ENCODE data around the gene MTHFD2.
"Not testable (repeated sequence)": the region's sequence is repeated elsewhere in the genome, so short reads cannot be mapped to it uniquely, and the experiment has no call there.

MTHFD2 gene

DNA sequence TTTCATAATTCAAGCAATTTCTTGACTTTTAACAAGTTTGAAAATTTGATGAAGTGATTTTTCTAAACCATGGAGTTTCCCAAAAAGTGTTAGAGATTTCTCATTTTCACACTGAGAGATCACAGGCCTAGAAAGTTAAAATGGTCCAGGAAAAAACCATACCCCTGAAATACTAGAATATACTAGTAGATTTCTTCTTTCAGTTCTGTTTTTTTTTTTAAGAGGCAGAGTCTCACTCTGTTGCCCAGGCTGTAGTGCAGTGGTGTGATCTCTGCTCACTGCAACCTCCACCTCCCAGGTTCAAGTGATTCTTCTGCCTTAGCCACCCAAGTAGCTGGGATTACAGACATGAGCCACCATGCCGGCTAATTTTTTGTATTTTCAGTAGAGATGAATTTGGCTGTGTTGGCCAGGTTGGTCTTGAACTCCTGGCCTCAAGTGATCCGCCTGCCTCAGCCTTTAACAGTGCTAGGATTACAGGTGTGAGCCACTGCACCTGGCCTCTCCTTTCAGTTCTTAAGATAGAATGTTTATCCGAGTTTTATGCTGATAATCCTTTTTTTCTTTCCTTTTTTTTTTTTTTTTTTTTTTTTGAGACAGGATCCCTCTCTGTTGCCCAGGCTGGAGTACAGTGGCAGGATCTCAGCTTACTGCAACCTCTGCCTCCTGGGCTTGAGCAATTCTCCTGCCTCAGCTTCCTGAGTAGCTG is 14.4 kb downstream of the MTHFD2 start:
- no peaks in the 10 kb centered on the region for H3K4me1 ChIP-seq (ENCODE audit: control insufficient read depth, insufficient read depth, low read length)
- H3K4me3 ChIP-seq (ENCODE audit: insufficient read depth, low read depth, low read length): no peak overlapping the region
- peaks cover 27% of the 10 kb centered on the region for H3K36me3 ChIP-seq (ENCODE audit: control insufficient read depth, insufficient read depth, low read length)
- no peaks in the 10 kb centered on the region for H3K9me3 ChIP-seq (ENCODE audit: control insufficient read depth, low read length)
- no peak overlapping the region for H3K27ac ChIP-seq (ENCODE audit: insufficient read depth, low read depth, low read length, poor library complexity, severe bottlenecking)
- 90 to 92% methylated on average over 3 of the region's 3 CpGs for WGBS, 2 experiments
- H3K27me3 ChIP-seq (ENCODE audit: control insufficient read depth, insufficient read depth, low read length, poor library complexity, severe bottlenecking): no peaks in the 10 kb centered on the region

- not testable (repeated sequence) for H3K9me3 ChIP-seq (ENCODE audit: control insufficient read depth, low read length); H3K27me3 ChIP-seq (ENCODE audit: control insufficient read depth, insufficient read depth, low read length, poor library complexity, severe bottlenecking); H3K4me1 ChIP-seq (ENCODE audit: control insufficient read depth, insufficient read depth, low read length); H3K4me3 ChIP-seq (ENCODE audit: insufficient read depth, low read depth, low read length); H3K27ac ChIP-seq (ENCODE audit: insufficient read depth, low read depth, low read length, poor library complexity, severe bottlenecking)
- H3K36me3 ChIP-seq (ENCODE audit: control insufficient read depth, insufficient read depth, low read length): peaks cover 17% of the 10 kb centered on the region
- WGBS, 2 experiments: 94 to 96% methylated on average over 6 of the region's 6 CpGs
These were observed 17.4 kb downstream of the MTHFD2 start for GRCh38 chr2:74215771-74216170.

DNA sequence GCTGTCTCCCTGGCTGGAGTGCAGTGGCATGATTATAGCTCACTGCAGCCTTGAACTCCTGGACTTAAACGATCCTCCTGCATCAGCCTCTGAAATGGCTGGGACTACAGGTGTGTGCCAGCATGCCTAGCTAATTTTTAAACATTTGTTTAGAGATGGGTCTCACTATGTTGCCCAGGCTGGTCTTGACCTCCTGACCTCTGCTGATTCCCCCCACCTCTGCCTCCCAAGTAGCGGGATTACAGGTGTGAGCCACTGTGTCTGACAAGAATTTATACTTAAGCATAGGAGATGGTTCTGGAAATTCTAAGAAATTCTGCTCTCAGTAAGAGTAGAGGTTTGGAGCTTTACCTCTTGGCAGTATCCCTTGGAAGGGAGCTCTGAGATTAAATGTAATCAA is 18.2 kb downstream of the MTHFD2 start:
- H3K36me3 ChIP-seq (ENCODE audit: control insufficient read depth, insufficient read depth, low read length): peaks cover 17% of the 10 kb centered on the region
- no peaks in the 10 kb centered on the region for H3K27me3 ChIP-seq (ENCODE audit: control insufficient read depth, insufficient read depth, low read length, poor library complexity, severe bottlenecking)

GRCh38 chr2:74219846-74220486 is 21.6 kb downstream of the MTHFD2 start:
- Histone ChIP-seq H3K27ac (ENCODE audit: insufficient read depth, low read depth, low read length, poor library complexity, severe bottlenecking) (no peak overlapping the region), H3K4me3 (ENCODE audit: insufficient read depth, low read depth, low read length) (no peak overlapping the region), H3K4me1 (ENCODE audit: control insufficient read depth, insufficient read depth, low read length) (no peaks in the 10 kb centered on the region), H3K27me3 (ENCODE audit: control insufficient read depth, insufficient read depth, low read length, poor library complexity, severe bottlenecking) (no peaks in the 10 kb centered on the region), H3K9me3 (ENCODE audit: control insufficient read depth, low read length) (no peaks in the 10 kb centered on the region), H3K36me3 (ENCODE audit: control insufficient read depth, insufficient read depth, low read length) (no peaks in the 10 kb centered on the region)
- 94 to 98% methylated on average over 5 of the region's 5 CpGs for WGBS, 2 experiments

More for the DNA sequence above, 18.2 kb downstream of the MTHFD2 start:
- Histone ChIP-seq H3K9me3 (ENCODE audit: control insufficient read depth, low read length) (no peaks in the 10 kb centered on the region), H3K4me3 (ENCODE audit: insufficient read depth, low read depth, low read length) (no peak overlapping the region), H3K4me1 (ENCODE audit: control insufficient read depth, insufficient read depth, low read length) (no peaks in the 10 kb centered on the region), H3K27ac (ENCODE audit: insufficient read depth, low read depth, low read length, poor library complexity, severe bottlenecking) (no peak overlapping the region)
- WGBS, 2 experiments: 91 to 92% methylated on average over 2 of the region's 2 CpGs

DNA sequence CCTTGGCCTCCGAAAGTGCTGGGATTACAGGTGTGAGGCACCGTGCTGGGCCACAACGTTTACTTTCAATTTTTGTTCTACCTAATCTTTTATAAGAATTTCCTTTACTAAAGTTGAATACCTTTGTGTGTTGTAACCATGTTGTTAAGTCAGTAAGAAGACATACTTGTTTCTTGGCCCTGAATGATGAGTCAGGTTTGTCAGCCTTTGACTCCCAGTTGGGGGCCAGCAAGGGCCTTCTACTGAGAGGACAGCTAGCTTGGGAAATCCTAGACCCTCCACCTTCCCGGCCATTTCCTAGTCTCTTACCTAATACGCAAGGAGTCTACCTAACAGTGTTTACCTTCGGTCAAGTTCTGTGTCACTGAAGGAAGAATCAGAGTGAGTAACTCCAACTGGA is 22.7 kb downstream of the MTHFD2 start:
- Histone ChIP-seq H3K27me3 (ENCODE audit: control insufficient read depth, insufficient read depth, low read length, poor library complexity, severe bottlenecking) (no peaks in the 10 kb centered on the region), H3K27ac (ENCODE audit: insufficient read depth, low read depth, low read length, poor library complexity, severe bottlenecking) (no peak overlapping the region), H3K4me1 (ENCODE audit: control insufficient read depth, insufficient read depth, low read length) (no peaks in the 10 kb centered on the region), H3K9me3 (ENCODE audit: control insufficient read depth, low read length) (no peaks in the 10 kb centered on the region), H3K4me3 (ENCODE audit: insufficient read depth, low read depth, low read length) (no peak overlapping the region), H3K36me3 (ENCODE audit: control insufficient read depth, insufficient read depth, low read length) (no peaks in the 10 kb centered on the region)
- 94 to 99% methylated on average over 6 of the region's 6 CpGs for WGBS, 2 experiments

DNA sequence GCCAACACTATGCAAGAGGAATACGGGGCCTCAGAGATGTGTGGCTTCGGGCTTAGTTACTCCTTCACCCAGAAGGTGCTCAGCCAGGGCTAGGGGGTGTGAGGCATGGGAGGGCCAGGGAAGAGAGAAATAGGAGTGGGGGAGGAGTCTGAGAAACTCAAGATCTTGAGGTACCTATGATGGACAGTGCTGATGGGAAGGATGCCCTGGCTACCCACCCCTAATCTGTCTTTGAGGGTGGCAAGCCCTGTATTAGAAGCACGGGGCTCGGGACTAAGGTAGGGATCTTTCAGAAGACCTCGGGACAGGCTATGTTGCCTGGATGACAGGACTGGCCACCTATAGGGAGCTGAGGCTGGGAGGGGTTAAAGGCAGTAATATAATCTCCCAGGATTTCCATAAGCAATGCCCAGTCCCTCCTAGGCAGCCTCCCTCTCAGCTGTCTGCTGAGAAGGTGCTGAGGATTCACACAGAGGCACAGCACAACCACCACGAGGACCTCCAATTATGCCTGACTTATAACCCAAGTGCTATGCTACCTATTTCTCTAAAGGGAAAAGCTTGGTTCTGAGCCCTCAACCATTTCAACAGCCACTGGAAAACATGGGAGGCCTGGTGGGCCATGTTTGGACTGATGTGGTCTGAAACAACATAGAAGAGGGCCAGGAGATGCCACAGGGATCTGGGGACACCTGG is 23.3 kb downstream of the MTHFD2 start:
- Histone ChIP-seq H3K4me1 (ENCODE audit: control insufficient read depth, insufficient read depth, low read length) (no peaks in the 10 kb centered on the region), H3K27ac (ENCODE audit: insufficient read depth, low read depth, low read length, poor library complexity, severe bottlenecking) (no peak overlapping the region), H3K27me3 (ENCODE audit: control insufficient read depth, insufficient read depth, low read length, poor library complexity, severe bottlenecking) (no peaks in the 10 kb centered on the region)

DNA sequence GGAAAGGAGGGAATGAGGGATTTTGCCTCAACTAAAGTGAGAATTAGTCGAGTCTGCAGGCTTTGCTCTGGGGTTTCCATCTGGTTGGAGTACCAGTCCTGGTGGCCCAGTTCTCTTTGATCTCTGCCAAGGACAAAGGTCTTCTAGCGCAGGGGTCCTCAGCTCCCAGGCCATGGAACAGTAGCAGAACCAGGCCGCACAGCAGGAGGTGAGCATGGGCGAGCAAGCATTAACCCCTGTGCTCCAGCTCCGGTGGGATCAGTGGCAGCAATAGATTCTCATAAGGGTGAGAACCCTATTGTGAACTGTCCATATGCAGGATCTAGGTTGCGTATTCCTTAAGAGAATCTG is 23.9 kb downstream of the MTHFD2 start:
- H3K4me3 ChIP-seq (ENCODE audit: insufficient read depth, low read depth, low read length): no peak overlapping the region
- H3K27me3 ChIP-seq (ENCODE audit: control insufficient read depth, insufficient read depth, low read length, poor library complexity, severe bottlenecking): no peaks in the 10 kb centered on the region
- H3K36me3 ChIP-seq (ENCODE audit: control insufficient read depth, insufficient read depth, low read length): no peaks in the 10 kb centered on the region
- no peaks in the 10 kb centered on the region for H3K9me3 ChIP-seq (ENCODE audit: control insufficient read depth, low read length)
- H3K27ac ChIP-seq (ENCODE audit: insufficient read depth, low read depth, low read length, poor library complexity, severe bottlenecking): no peak overlapping the region
- 88 to 91% methylated on average over 6 of the region's 6 CpGs for WGBS, 2 experiments
- H3K4me1 ChIP-seq (ENCODE audit: control insufficient read depth, insufficient read depth, low read length): no peaks in the 10 kb centered on the region

More for the DNA sequence above, 23.3 kb downstream of the MTHFD2 start:
- H3K36me3 ChIP-seq (ENCODE audit: control insufficient read depth, insufficient read depth, low read length): no peaks in the 10 kb centered on the region
- no peak overlapping the region for H3K4me3 ChIP-seq (ENCODE audit: insufficient read depth, low read depth, low read length)
- 91 to 95% methylated on average over 6 of the region's 6 CpGs for WGBS, 2 experiments
- no peaks in the 10 kb centered on the region for H3K9me3 ChIP-seq (ENCODE audit: control insufficient read depth, low read length)

GRCh38 chr2:74223941-74224770 is 25.7 kb downstream of the MTHFD2 start:
- Histone ChIP-seq H3K27ac (ENCODE audit: insufficient read depth, low read depth, low read length, poor library complexity, severe bottlenecking) (no peak overlapping the region), H3K4me1 (ENCODE audit: control insufficient read depth, insufficient read depth, low read length) (no peaks in the 10 kb centered on the region), H3K36me3 (ENCODE audit: control insufficient read depth, insufficient read depth, low read length) (no peaks in the 10 kb centered on the region), H3K4me3 (ENCODE audit: insufficient read depth, low read depth, low read length) (no peak overlapping the region), H3K27me3 (ENCODE audit: control insufficient read depth, insufficient read depth, low read length, poor library complexity, severe bottlenecking) (no peaks in the 10 kb centered on the region), H3K9me3 (ENCODE audit: control insufficient read depth, low read length) (no peaks in the 10 kb centered on the region)
- 91 to 93% methylated on average over 8 of the region's 8 CpGs for WGBS, 2 experiments

DNA sequence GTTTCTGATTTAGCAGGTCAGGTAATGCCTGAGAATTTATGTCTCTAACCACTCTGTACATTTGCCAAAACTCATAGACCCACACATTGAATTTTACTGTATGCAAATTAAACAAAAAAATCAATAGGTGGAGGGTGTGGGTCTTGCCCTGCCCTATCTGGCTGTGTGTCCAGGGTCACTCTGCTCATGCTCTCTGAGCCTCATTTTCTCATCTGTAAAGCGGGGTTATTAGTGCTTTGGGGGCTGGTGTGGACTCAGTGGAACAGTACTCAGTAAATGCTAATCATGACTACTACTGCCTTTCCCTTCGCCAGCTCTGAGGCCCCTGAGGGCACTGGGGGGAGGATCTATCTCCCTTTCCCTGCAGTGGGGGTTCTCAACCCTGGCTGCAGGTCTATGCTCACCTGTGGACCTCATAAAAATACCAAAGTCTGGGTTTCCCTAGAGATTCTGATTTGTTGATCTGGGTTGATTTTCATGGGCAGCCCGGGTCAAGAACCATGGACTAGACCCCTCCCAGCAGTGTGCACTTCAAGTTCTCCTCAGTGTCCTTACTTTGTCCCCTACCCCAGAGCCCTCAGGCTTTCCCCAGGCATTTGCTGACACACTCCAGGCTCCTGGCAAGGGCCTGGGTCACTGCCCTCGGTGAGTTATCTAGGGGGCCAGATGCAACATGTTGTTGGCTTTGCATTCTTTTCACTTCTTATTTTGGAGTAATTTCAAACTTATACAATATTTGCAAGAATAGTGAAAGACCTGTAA is 27.5 kb downstream of the MTHFD2 start:
- Histone ChIP-seq H3K4me3 (ENCODE audit: insufficient read depth, low read depth, low read length) (no peak overlapping the region), H3K27me3 (ENCODE audit: control insufficient read depth, insufficient read depth, low read length, poor library complexity, severe bottlenecking) (no peaks in the 10 kb centered on the region), H3K9me3 (ENCODE audit: control insufficient read depth, low read length) (no peaks in the 10 kb centered on the region), H3K36me3 (ENCODE audit: control insufficient read depth, insufficient read depth, low read length) (no peaks in the 10 kb centered on the region), H3K4me1 (ENCODE audit: control insufficient read depth, insufficient read depth, low read length) (no peaks in the 10 kb centered on the region), H3K27ac (ENCODE audit: insufficient read depth, low read depth, low read length, poor library complexity, severe bottlenecking) (no peak overlapping the region)
- WGBS, 2 experiments: 79 to 90% methylated on average over 4 of the region's 4 CpGs
